ENCODE measurements around the gene TMEM200C. TPM values are rescaled to one million over a fixed set of nuclear protein-coding genes. Genes with fewer than 3 reads are reported as not detected.

Gene TMEM200C
- total and polyA plus RNA-seq, 10 of the 15 experiments (the other 5 are each of a cell fraction or from before 2014, with no cell fraction given) = not detected

Small RNAs within 50 kb of the gene (microRNA-seq; reads per million reads assigned to microRNA genes)
- not detected for gene MIR3976

Small RNAs within 50 kb of the gene (small RNA-seq; reads per million reads assigned to genes)
- not detected for gene MIR3976

Data from GM12878 (cell line).